Activated CD4-positive, alpha-beta memory T cell treated with anti-CD3 and anti-CD28 coated beads, Interleukin-2, amount 10 ng/mL, durations not matched to agents 7 days and 5 days (primary cell): ENCODE data around the gene GDF9. TPM values are rescaled to one million over a fixed set of nuclear protein-coding genes. Genes with fewer than 3 reads are reported as not detected.
A peak's percentile ranks its signal among the peaks of the same experiment; 100 is the strongest.

Experiments
- CTCF ChIA-PET: fragments of 350-600 bp; sonication (Branson Sonifier 250); formaldehyde crosslinking; loops from one replicate; lab custom pipeline; 2021; ENCODE audit warnings: antibody characterized with exemption, inconsistent platforms; lab: Charles Lee
- POLR2A ChIA-PET: fragments of 350-600 bp; sonication (Branson Sonifier 250); formaldehyde crosslinking; loops from one replicate; lab custom pipeline; 2021; ENCODE audit warnings: antibody characterized with exemption; lab: Charles Lee
- DNase-seq: peaks from one replicate; pipeline ENCODE4 v3.0.0-alpha.2; 2020
- H3K27ac Mint-ChIP-seq: one replicate; pipeline ENCODE4 v1.8.0; 2021; ENCODE audit warnings: mild to moderate bottlenecking, mixed read lengths
- H3K27me3 Mint-ChIP-seq: one replicate; pipeline ENCODE4 v1.8.0; 2021; ENCODE audit warnings: mixed read lengths
- H3K36me3 Mint-ChIP-seq: one replicate; pipeline ENCODE4 v1.8.0; 2021; ENCODE audit warnings: low read depth, mixed read lengths
- H3K4me1 Mint-ChIP-seq: one replicate; pipeline ENCODE4 v1.8.0; 2021; ENCODE audit warnings: mixed read lengths
- H3K4me3 Mint-ChIP-seq: one replicate; pipeline ENCODE4 v1.8.0; 2021; ENCODE audit warnings: mild to moderate bottlenecking, mixed read lengths
- H3K9me3 Mint-ChIP-seq: one replicate; pipeline ENCODE4 v1.8.0; 2021; ENCODE audit warnings: mixed read lengths
- total RNA-seq, 2 experiments: library from RNA; stranded (reverse); gene quantifications; one replicate each; pipeline ENCODE4 v1.2.3, GENCODE V29; 2021

The GDF9 gene
- total RNA-seq, 2 experiments from 2014 or later: 0.68 to 1.2 TPM

DNA sequence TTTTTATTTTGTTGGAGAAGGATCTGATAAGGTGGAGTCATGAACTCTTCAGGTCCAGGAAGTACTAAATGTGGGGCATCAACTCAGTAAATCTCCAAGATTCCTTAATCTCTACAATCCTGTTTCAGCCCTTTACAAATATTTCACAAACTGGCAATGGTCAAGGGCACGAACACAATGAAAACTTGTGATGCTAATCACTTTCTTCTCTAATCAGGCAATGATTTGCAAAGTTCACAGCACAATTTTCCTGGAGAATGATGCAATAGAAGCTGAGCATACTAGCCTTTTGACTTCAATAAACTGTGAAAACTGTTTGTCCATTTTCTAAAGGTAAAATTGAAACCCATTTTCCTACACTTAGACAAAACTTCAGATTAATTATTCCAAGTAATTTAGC, 16.9 kb downstream of the GDF9 start:
- peaks cover 2% of the 10 kb centered on the region for H3K4me1 Mint-ChIP-seq
- H3K27ac Mint-ChIP-seq: no peak overlapping the region
- DNase-seq: no peak
- H3K9me3 Mint-ChIP-seq: no peaks in the 10 kb centered on the region
- no peaks in the 10 kb centered on the region for H3K36me3 Mint-ChIP-seq
- CTCF ChIA-PET: interaction anchor here (1.0 to 1.6 kb wide), 2 partner anchors 32 to 34 kb away, joined by 3 to 6 read pairs; no protein-coding TSS in a partner anchor
- POLR2A ChIA-PET: no interaction called here
- peaks cover 2% of the 10 kb centered on the region for H3K27me3 Mint-ChIP-seq
- H3K4me3 Mint-ChIP-seq: no peak overlapping the region

DNA sequence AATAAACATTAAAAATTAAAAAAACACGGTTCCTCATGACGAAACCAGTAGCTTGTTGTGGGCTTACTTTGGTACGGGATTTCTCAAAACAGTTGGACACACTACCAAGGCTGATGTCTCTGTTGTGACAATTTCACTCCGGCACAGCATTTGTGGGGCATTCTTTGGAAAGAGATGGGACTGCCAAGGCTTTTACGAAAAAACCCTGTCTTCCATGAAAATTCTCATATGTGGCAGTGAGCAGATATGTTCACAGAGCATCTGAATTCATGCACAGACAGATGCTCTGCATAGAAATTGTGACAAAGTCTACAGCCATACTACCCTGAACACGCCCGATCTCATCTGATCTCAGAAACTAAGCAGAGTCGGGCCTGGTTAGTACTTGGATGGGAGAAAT, 18.0 kb downstream of the GDF9 start:
- Mint-ChIP-seq H3K27ac (no peak overlapping the region), H3K4me1 (no peaks in the 10 kb centered on the region), H3K4me3 (no peak overlapping the region), H3K9me3 (no peaks in the 10 kb centered on the region), H3K36me3 (no peaks in the 10 kb centered on the region), H3K27me3 (no peaks in the 10 kb centered on the region)
- ChIA-PET CTCF (interaction anchor here (0.6 to 1.6 kb wide), 3 partner anchors 28 to 104 kb away, joined by 3 to 6 read pairs (median 4); no protein-coding TSS in a partner anchor), POLR2A (no interaction called here)
- DNase-seq: no peak

DNA sequence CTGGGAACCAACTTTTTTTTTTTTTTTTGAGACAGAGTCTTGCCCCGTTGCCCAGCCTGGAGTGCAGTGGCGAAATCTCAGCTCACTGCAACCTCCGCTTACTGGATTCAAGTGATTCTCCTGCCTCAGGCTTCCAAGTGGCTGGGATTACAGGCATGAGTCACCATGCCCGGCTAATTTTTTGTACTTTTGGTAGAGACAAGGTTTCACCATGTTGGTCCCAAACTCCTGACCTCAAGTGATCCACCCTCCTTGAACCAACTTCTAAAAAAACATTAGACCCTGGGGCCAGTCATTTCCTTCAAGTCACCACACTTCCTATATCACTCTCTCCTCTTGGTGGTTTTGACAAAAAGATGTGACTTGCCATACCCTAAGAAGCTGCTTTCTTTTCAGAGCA, 25.0 kb downstream of the GDF9 start:
- Mint-ChIP-seq H3K27ac (no peak overlapping the region), H3K9me3 (no peaks in the 10 kb centered on the region), H3K4me3 (no peak overlapping the region), H3K27me3 (no peaks in the 10 kb centered on the region), H3K4me1 (no peaks in the 10 kb centered on the region), H3K36me3 (no peaks in the 10 kb centered on the region)
- ChIA-PET CTCF (interaction anchor here (0.6 to 1.4 kb wide), 2 partner anchors 21 to 1971 kb away, joined by 3 read pairs; no protein-coding TSS in a partner anchor), POLR2A (no interaction called here)
- no peak for DNase-seq

DNA sequence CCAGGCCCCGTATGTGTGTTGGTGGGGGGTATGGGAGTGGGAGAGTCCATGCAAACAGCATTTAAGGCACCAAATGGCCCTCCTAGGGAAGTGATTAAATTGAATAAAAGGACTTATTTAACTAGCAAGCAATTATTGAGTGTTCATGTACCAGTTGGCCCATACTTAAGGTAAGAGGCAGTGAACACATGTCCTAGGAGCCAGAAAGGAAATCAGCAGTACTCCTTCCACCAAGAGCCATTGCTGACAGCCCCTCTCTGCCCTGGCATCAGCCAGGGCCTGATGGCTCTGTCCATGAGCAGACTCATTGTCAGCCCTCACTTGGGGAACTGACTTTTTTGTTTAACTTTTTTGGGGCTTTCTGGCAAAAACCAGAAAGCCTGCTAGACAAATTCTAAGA, 25.4 kb downstream of the GDF9 start:
- Mint-ChIP-seq H3K27me3 (no peaks in the 10 kb centered on the region), H3K27ac (no peak overlapping the region), H3K4me1 (no peaks in the 10 kb centered on the region), H3K9me3 (no peaks in the 10 kb centered on the region), H3K4me3 (no peak overlapping the region), H3K36me3 (no peaks in the 10 kb centered on the region)
- ChIA-PET CTCF (interaction anchor here (0.6 to 1.4 kb wide), 2 partner anchors 21 to 1971 kb away, joined by 3 read pairs; no protein-coding TSS in a partner anchor), POLR2A (no interaction called here)
- DNase-seq: no peak

DNA sequence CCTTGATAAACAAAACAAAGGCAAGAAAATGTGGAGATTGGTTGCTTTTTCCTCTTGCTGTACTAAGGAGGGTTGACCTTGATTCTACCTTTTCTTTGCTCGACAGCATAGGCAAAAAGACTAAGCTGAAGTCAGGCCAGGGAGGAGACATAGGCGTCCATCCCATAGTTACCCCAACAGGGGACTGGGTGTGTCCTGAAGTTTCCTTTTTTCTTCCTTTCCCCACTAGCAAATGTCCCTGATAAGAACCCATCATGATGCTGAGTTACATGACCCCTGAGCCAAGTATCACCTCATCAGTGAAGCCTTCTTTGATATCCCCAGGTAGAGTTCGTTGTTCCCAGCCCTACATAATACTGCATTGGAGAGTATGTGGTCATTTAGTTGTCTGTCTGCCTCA, 26.0 kb downstream of the GDF9 start:
- no peaks in the 10 kb centered on the region for H3K36me3 Mint-ChIP-seq
- H3K27me3 Mint-ChIP-seq: no peaks in the 10 kb centered on the region
- no peak overlapping the region for H3K4me3 Mint-ChIP-seq
- no peak for DNase-seq
- H3K4me1 Mint-ChIP-seq: no peaks in the 10 kb centered on the region
- H3K9me3 Mint-ChIP-seq: no peaks in the 10 kb centered on the region
- H3K27ac Mint-ChIP-seq: no peak overlapping the region
- ChIA-PET CTCF (interaction anchor here (1.4 kb wide), 1 partner anchor 20 kb away, joined by 3 read pairs; no protein-coding TSS in a partner anchor), POLR2A (no interaction called here)

DNA sequence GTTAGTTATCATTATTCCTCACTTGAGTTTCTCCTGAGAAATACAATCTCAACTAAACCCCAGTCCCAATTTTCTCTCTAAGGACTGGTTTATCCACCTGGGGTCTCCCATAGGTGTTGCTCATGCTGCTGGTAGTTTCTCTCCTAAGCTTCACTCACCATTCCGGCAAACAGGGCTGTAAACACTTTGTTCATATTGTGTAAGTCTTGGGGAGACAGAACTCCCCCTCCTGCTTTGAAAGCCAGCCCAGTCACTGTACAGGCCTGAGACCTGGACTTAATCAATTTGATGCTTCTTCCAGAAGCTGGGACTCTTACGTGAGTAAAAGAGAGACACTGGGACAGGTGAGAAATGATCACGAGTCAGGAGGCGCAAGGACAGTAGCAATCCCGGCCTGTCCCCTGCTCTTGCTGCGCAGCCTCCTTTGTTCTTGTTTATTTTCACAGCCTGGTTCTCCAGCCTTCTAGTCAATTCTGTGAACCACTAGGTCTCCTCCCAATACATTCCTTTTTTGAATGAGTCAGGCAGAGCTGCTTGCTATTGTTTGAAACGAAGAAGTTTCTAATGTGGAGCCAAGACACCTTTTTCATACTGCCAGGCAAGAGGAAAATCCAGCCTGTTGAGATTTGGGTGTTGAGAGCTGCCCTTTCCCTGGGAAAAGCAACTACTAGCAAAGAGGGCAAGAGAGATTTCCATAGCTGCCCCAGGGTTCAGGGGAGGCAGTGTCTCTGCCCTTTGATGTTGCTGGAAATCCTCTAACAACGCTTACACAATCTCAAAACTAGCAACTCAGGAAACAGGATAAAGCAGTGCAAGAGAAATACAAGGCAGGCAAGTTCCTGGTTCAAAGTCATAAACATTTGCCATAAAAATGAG, 26.6 kb downstream of the GDF9 start:
- CTCF ChIA-PET: interaction anchor here (1.4 kb wide), 1 partner anchor 20 kb away, joined by 3 read pairs; no protein-coding TSS in a partner anchor
- no peak overlapping the region for H3K4me3 Mint-ChIP-seq
- no peaks in the 10 kb centered on the region for H3K27me3 Mint-ChIP-seq
- POLR2A ChIA-PET: no interaction called here
- no peak overlapping the region for H3K27ac Mint-ChIP-seq
- DNase-seq: peak; percentile 5
- no peaks in the 10 kb centered on the region for H3K9me3 Mint-ChIP-seq
- H3K36me3 Mint-ChIP-seq: no peaks in the 10 kb centered on the region
- no peaks in the 10 kb centered on the region for H3K4me1 Mint-ChIP-seq

DNA sequence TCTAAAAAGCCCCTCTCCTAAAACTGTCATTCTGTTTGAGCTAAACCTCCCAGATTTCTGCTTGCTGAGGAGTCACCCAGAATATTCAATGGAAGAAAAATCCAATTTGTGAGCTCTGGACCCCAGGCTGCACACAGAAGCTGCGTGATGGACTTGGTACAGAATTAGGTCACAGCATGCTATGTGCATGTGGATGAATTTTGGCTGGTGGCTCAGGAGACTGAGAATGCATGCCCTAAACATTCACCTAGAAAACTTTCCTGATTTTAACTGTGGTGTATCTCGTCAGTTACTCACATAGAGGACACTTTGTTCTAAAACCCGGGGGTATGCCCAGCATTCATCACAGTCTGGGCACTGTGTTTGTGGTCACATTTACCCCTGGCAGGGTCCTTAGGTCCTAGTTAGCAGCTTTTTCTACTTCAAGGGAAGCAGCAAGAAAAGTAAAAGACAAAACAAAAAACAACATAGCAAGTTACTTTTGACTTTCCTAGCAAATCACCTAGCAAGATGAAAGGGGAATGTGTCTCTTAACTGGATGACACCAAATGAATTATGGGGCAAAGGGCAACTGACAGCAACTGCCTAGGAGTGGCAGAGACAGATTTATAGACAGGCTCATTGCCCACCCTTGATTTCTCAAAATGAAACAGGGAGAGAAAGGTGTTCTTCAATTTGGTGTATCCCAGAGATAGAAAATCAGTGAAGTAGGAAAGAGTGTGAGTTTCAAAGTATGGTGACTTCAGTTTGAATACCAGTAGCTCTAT, 27.6 kb downstream of the GDF9 start:
- CTCF ChIA-PET: no interaction called here
- Mint-ChIP-seq H3K4me3 (no peak overlapping the region), H3K27ac (no peak overlapping the region), H3K9me3 (no peaks in the 10 kb centered on the region), H3K27me3 (no peaks in the 10 kb centered on the region), H3K36me3 (no peaks in the 10 kb centered on the region), H3K4me1 (no peaks in the 10 kb centered on the region)
- peak; percentile 0 for DNase-seq
- POLR2A ChIA-PET: no interaction called here

DNA sequence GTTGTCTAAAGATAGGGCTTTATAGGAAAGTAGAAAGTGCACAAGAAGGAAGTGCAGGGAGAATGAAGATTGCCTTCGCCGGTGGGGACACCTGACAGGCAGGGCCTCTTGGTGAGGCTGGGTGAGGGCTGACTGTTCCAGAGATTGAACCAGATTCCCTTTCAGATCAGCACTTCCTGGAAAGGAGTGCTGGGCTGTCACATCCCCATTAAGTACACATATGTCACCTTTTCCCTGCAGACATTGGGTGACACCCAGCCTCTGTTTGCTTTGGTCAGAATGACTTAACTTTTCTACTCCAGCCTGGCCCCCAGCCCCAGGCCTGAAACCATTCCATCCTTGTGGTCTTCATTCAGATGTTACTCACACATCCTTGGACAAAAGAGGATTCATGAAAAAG, 28.4 kb downstream of the GDF9 start:
- Mint-ChIP-seq H3K36me3 (no peaks in the 10 kb centered on the region), H3K9me3 (no peaks in the 10 kb centered on the region), H3K27me3 (no peaks in the 10 kb centered on the region), H3K4me3 (no peak overlapping the region), H3K27ac (no peak overlapping the region), H3K4me1 (no peaks in the 10 kb centered on the region)
- peak; percentile 10 for DNase-seq
- CTCF ChIA-PET: no interaction called here
- POLR2A ChIA-PET: no interaction called here

DNA sequence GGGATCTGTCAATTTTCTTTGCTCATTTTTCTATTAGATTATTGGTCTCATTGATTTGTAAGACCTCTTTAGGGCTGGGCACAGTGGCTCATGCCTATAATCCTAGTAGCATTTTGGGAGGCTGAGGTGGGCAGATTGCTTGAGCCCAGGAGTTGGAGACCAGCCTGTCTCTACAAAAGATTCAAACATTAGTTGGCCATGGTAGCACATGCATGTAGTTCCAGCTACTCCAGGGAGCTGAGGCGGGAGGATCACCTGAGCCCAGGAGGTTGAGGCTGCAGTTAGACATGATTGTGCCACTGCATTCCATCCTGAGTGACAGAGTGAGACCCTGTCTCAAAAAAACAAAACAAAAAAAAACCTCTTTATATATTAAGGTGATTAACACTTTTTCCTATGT, 29.4 kb downstream of the GDF9 start:
- ChIA-PET CTCF (no interaction called here), POLR2A (no interaction called here)
- Mint-ChIP-seq H3K9me3 (no peaks in the 10 kb centered on the region), H3K36me3 (no peaks in the 10 kb centered on the region), H3K27me3 (no peaks in the 10 kb centered on the region), H3K4me3 (no peak overlapping the region), H3K4me1 (no peaks in the 10 kb centered on the region), H3K27ac (no peak overlapping the region)
- DNase-seq: no peak

DNA sequence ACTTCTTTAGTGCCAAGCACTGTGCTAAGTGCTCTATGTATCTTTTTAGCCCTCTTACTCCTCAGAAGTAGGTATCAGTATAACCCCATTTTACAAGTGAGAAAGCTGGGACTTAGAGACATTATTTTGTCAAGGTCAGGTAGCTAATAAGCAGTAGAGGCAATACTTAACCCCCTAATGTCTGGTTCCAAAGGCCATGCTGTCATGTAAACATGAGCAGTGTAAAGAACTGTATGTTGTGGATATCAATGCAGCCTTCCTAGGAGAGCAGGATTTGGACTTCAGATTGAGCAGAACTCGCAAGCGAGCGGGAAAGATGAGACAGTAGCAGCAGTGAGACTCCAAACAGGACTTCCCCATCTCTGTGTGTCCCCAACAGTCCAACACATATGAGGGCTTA, 32.2 kb downstream of the GDF9 start:
- Mint-ChIP-seq H3K36me3 (no peaks in the 10 kb centered on the region), H3K4me1 (peaks cover 13% of the 10 kb centered on the region), H3K27ac (no peak overlapping the region), H3K27me3 (peaks cover 17% of the 10 kb centered on the region), H3K4me3 (no peak overlapping the region), H3K9me3 (no peaks in the 10 kb centered on the region)
- ChIA-PET CTCF (interaction anchor here (1.3 to 1.4 kb wide), 2 partner anchors 14 to 49 kb away, joined by 3 to 6 read pairs; no protein-coding TSS in a partner anchor), POLR2A (no interaction called here)
- DNase-seq: no peak

DNA sequence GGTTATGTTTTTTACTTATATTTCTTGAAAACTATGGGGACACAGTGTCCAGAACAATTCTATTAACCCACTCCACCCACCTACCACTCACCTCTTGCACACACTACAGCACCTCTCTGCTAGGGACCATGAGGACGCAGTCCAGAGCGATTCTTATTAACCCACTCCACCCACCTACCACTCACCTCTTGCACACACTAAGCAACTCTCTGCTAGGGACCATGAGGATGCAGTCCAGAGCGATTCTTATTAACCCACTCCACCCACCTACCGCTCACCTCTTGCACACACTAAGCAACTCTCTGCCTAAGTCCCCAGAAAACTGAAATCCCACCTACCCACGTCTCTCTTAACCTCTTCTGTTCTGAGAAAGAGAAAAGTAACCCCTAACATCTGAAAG, 33.7 kb downstream of the GDF9 start:
- Mint-ChIP-seq H3K4me1 (peaks cover 15% of the 10 kb centered on the region), H3K36me3 (no peaks in the 10 kb centered on the region), H3K27me3 (peaks cover 30% of the 10 kb centered on the region), H3K9me3 (no peaks in the 10 kb centered on the region), H3K27ac (no peak overlapping the region), H3K4me3 (no peak overlapping the region)
- POLR2A ChIA-PET: no interaction called here
- DNase-seq: no peak
- CTCF ChIA-PET: interaction anchor here (5.2 kb wide), 1 partner anchor 12 kb away, joined by 27 read pairs; no protein-coding TSS in a partner anchor

DNA sequence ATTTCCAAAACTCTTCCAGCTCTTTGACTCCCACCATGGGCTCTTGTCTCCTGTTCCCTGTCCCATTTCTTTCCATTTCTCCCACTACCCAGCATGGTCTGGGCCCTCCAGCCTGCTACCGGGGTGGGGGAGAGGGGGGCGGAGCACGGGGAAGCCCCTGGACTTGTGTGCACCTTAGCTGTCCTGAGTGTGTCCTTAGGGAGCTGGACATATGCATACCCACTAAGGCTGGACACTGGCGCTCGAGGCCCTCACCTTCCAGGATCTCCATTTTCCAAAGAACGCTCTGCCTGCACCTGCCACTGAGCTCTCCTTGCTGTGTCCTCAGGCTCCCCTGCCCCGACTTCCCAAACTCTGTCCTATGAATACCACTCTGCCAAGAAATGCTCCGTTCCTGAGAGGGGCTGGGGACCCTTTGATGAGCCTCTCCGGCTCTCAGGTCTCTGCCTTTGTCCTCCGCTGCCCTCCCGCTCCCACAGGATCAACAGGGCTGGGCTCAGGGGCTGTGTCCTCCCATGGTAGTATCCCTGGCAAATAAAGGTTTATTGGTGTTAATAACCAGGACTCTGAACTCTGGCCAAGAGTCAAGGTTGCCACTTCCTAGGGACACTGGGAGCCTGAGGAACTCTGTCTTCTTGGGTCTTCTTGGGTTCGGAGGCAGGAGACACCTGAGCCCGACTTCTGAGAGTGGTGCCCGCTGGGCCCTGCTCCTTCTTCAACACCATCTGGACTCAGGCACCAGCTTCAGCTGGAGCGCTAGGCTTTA, 35.0 kb downstream of the GDF9 start:
- POLR2A ChIA-PET: interaction anchor here (0.9 to 1.4 kb wide), 3 partner anchors 18 to 132 kb away, joined by 3 to 5 read pairs (median 3); partner anchors contain the start of gene SOWAHA
- CTCF ChIA-PET: interaction anchor here (1.1 to 5.2 kb wide), 5 partner anchors 11 to 309 kb away, joined by 3 to 27 read pairs (median 3); no protein-coding TSS in a partner anchor
- H3K27ac Mint-ChIP-seq: no peak overlapping the region
- peaks cover 15% of the 10 kb centered on the region for H3K4me1 Mint-ChIP-seq
- H3K36me3 Mint-ChIP-seq: no peaks in the 10 kb centered on the region
- no peak for DNase-seq
- peak overlapping the region; percentile 66 for H3K4me3 Mint-ChIP-seq
- H3K27me3 Mint-ChIP-seq: peaks cover 43% of the 10 kb centered on the region
- no peaks in the 10 kb centered on the region for H3K9me3 Mint-ChIP-seq
